Tibial artery (tissue), 4 donors: ENCODE measurements around the gene YPEL4.
"Not testable (repeated sequence)": the region's sequence is repeated elsewhere in the genome, so short reads cannot be mapped to it uniquely, and the experiment has no call there.

Experiments used
- DNase-seq, 2 donors: peaks; one replicate each; pipeline ENCODE4 v3.0.0-alpha.2; 2019
- H3K27ac ChIP-seq, 2 donors: fragments of 200-600 bp; sonication (generic) in 1 of 2; 1 replicate in 1 of 2; 2 replicates in 1 of 2; pipeline ENCODE4 v1.5.1; 2018 to 2019; ENCODE audit warnings: mild to moderate bottlenecking in 1 of 2
- H3K27me3 ChIP-seq, 2 donors: fragments of 200-600 bp; sonication (generic) in 1 of 2; one replicate each; pipeline versions ENCODE4 v1.5.1 to v1.6.0; 2016 to 2019
- H3K36me3 ChIP-seq, 3 donors: fragments of 200-600 bp; sonication (generic) in 2 of 3; one replicate each; pipeline ENCODE4 v1.5.1; 2016 to 2019; ENCODE audit warnings: mild to moderate bottlenecking in 2 of 3
- H3K4me1 ChIP-seq, 4 donors: fragments of 200-600 bp; sonication (generic) in 2 of 4; 1 replicate in 3 of 4; 2 replicates in 1 of 4; pipeline ENCODE4 v1.5.1; 2016 to 2019
- H3K4me3 ChIP-seq, 2 donors: fragments of 200-600 bp; sonication (generic) in 1 of 2; 1 replicate in 1 of 2; 2 replicates in 1 of 2; pipeline ENCODE4 v1.5.1; 2018 to 2019; ENCODE audit warnings: mild to moderate bottlenecking in 2 of 2
- H3K9me3 ChIP-seq, 3 donors: fragments of 200-600 bp; sonication (generic) in 1 of 3; one replicate each; pipeline ENCODE4 v1.5.1; 2016 to 2019
- CTCF ChIP-seq, 2 experiments: fragments of 200-600 bp in 1 of 2; fragments of 450-650 bp in 1 of 2; IDR thresholded peaks; one replicate each; pipeline ENCODE4 v1.5.1; 2017 to 2019; ENCODE audit warnings: antibody characterized with exemption in 2 of 2, mild to moderate bottlenecking in 1 of 2, moderate library complexity in 1 of 2
- intact Hi-C: fragments of 100-400 bp; cut with DNase I; formaldehyde crosslinking; loops from one replicate; pipeline ENCODE4 v1.15.0; 2023; ENCODE audit warnings: low total_unique reads

Gene YPEL4

DNA sequence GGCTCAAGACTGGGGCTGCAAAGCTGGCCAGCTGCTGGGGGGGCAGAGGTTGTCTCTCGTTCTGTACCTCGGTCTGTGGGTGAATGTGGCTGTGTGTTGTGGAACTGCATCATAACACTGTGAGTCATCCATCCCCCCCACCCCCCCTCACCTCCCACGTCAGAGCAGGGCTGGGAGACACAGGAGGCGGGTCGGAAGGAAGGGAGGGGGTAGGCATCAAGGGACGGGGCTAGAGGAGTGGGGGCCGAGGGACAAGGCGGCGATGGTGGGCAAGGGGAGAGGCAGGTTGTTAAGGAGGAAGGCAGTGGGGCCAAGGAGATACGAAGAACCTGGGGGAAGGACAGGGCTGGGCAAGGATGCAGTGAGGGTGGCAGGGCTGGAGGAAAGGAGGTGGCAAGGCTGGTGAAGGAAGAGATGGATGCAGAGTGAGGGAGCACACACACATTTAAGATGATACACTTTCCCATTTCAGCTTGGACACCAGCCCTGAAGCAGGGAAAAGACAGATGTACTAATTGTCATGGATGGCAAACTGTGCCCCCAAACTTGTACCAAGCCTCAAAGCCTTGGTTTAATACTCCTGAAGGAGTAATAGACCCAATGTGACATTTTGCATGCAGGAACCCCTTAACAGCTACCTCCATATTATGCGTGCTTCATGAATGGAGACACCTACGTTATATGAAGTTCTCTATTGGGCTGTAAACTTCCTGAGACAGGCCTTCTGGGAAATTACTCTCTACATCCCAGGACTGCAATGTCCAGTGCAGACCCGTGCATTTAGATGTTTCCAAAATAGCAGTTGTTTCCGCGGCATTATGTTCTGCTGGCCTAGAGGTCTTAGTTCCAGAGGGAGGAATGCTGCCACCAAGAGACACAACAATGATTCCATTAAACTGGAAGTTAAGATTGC is at the start of gene YPEL4:
Gene YPEL4 (minus strand): TSS at position 87 of the 913 bp plus-strand sequence. CDS start 2,805 bp downstream, outside the sequence.
- no peak for TF ChIP-seq CTCF (IDR thresholded peaks at IDR 0.05)

DNA sequence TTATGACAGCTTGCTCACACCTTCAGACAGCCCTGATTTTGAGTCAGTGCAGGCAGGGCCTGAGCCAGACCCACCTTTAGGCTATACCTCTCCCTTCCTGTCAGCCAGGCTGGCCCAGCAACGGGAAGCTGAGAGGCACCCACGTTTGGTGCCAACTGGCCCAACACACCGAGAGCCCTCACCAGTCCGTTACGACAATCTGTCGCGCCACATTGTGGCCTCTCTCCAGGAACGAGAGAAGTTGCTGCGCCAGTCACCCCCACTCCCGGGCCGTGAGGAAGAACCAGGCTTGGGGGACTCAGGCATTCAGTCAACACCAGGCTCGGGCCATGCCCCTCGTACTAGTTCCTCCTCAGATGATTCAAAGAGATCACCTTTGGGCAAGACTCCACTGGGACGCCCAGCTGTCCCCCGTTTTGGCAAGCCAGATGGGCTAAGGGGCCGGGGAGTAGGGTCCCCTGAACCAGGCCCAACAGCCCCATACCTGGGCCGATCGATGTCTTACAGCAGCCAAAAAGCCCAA is 49.2 kb upstream of the YPEL4 start:
- H3K9me3 ChIP-seq: no peaks in the 10 kb centered on the region
- TF ChIP-seq CTCF (IDR thresholded peaks at IDR 0.05): no peak
- intact Hi-C loops: no loop called here
- H3K27ac ChIP-seq: no peak overlapping the region
- no peak for DNase-seq
- H3K36me3 ChIP-seq: peaks cover 78 to 91% (median 86%) of the 10 kb centered on the region in 3 donors
- no peaks in the 10 kb centered on the region for H3K27me3 ChIP-seq
- H3K4me3 ChIP-seq: no peak overlapping the region
- H3K4me1 ChIP-seq: no peaks in the 10 kb centered on the region

More for the DNA sequence above, at the start of gene YPEL4:
- peak; percentile 52 to 77 for DNase-seq
- H3K36me3 ChIP-seq: no peaks in the 10 kb centered on the region
- H3K27ac ChIP-seq: no peak within 1 kb of the TSS
- peak within 1 kb of the TSS; percentile 35 to 41 for H3K4me3 ChIP-seq
- H3K4me1 ChIP-seq: peaks cover 0 to 47% (median 33%) of the 10 kb centered on the region in 4 donors
- no peaks in the 10 kb centered on the region for H3K9me3 ChIP-seq
- intact Hi-C loops: loop anchor here (10.0 kb wide), 2 partner anchors 155 to 195 kb away; no protein-coding TSS in a partner anchor
- H3K27me3 ChIP-seq: peaks cover 0 to 47% of the 10 kb centered on the region in 2 donors

- peaks cover 75 to 99% (median 97%) of the 10 kb centered on the region in 3 donors for H3K36me3 ChIP-seq
- H3K27ac ChIP-seq, DNase-seq, H3K9me3 ChIP-seq, H3K27me3 ChIP-seq, H3K4me3 ChIP-seq, intact Hi-C loops, H3K4me1 ChIP-seq: not testable (repeated sequence)
These were observed 40.8 kb upstream of the YPEL4 start for GRCh38 chr11:57690474-57690873.

GRCh38 chr11:57681168-57681567 is 31.5 kb upstream of the YPEL4 start:
- Histone ChIP-seq H3K27ac (no peak overlapping the region), H3K27me3 (no peaks in the 10 kb centered on the region), H3K9me3 (no peaks in the 10 kb centered on the region), H3K4me1 (peaks cover 0 to 17% (median 14%) of the 10 kb centered on the region in 4 donors), H3K36me3 (peaks cover 14 to 52% (median 50%) of the 10 kb centered on the region in 3 donors), H3K4me3 (no peak overlapping the region)
- intact Hi-C loops: no loop called here
- DNase-seq: no peak
- TF ChIP-seq CTCF (IDR thresholded peaks at IDR 0.05): no peak

GRCh38 chr11:57680552-57680874 is 30.8 kb upstream of the YPEL4 start:
- DNase-seq: no peak
- Histone ChIP-seq H3K4me3 (no peak overlapping the region), H3K9me3 (no peaks in the 10 kb centered on the region), H3K27me3 (no peaks in the 10 kb centered on the region), H3K4me1 (peaks cover 0 to 22% (median 14%) of the 10 kb centered on the region in 4 donors), H3K27ac (no peak overlapping the region), H3K36me3 (peaks cover 11 to 51% (median 44%) of the 10 kb centered on the region in 3 donors)
- intact Hi-C loops: no loop called here
- TF ChIP-seq CTCF (IDR thresholded peaks at IDR 0.05): no peak

- H3K27me3 ChIP-seq: no peaks in the 10 kb centered on the region
- intact Hi-C loops: no loop called here
- H3K27ac ChIP-seq: no peak overlapping the region
- no peak for TF ChIP-seq CTCF (IDR thresholded peaks at IDR 0.05)
- H3K4me3 ChIP-seq: no peak overlapping the region
- H3K36me3 ChIP-seq: peaks cover 7 to 42% (median 40%) of the 10 kb centered on the region in 3 donors
- no peak for DNase-seq
- peaks cover 0 to 30% (median 16%) of the 10 kb centered on the region in 4 donors for H3K4me1 ChIP-seq
- H3K9me3 ChIP-seq: no peaks in the 10 kb centered on the region
These were observed 29.7 kb upstream of the YPEL4 start for GRCh38 chr11:57679396-57679795.
